IMR-90 (cell line): ENCODE results near the gene GABRE. TPM values are rescaled to one million over a fixed set of nuclear protein-coding genes. Genes with fewer than 3 reads are reported as not detected.

Source experiments
- ATAC-seq: fragments of 200-7000 bp; cut with Tn5 transposase; 2 replicates; pipeline ENCODE4 v1.9.1; 2020; ENCODE audit warnings: low read depth, mild to moderate bottlenecking, moderate library complexity
- BruUV-seq: library from RNA; stranded (reverse); fragments of 400-500 nt; replicated peaks from 2 replicates; lab custom pipeline; 2021; lab: Mats Ljungman, UMichigan
- CTCF ChIA-PET: fragments of 300-600 bp; formaldehyde crosslinking; extraction: SDS; loops from one replicate; lab custom pipeline; 2021; ENCODE audit warnings: antibody characterized with exemption; lab: Yijun Ruan, JAX
- POLR2A ChIA-PET: fragments of 300-600 bp; sonication (Branson Sonifier 250); formaldehyde crosslinking; loops from one replicate; lab custom pipeline; 2022; ENCODE audit warnings: antibody characterized with exemption; ENCODE audit not compliant: unreplicated experiment; lab: Charles Lee
- DNase-seq: peaks from one replicate; pipeline ENCODE4 v3.0.0; 2013
- H2AFZ ChIP-seq: replicated peaks from 2 replicates; pipeline ENCODE3; 2013; ENCODE audit warnings: low read length, mild to moderate bottlenecking; ENCODE audit not compliant: poor library complexity
- H2AK5ac ChIP-seq: 2 replicates; pipeline ENCODE4 v1.6.1; 2013; ENCODE audit warnings: low read depth, low read length, inconsistent platforms
- H2AK9ac ChIP-seq: replicated peaks from 2 replicates; pipeline ENCODE3; 2013; ENCODE audit warnings: mild to moderate bottlenecking, low read depth, low read length, moderate library complexity; ENCODE audit not compliant: poor library complexity
- H2BK120ac ChIP-seq: 2 replicates; pipeline ENCODE4 v1.6.1; 2013; ENCODE audit warnings: low read depth, low read length, inconsistent platforms
- H2BK15ac ChIP-seq: 3 replicates; pipeline ENCODE4 v1.6.1; 2013; ENCODE audit warnings: low read depth, low read length, inconsistent platforms
- H2BK20ac ChIP-seq: 2 replicates; pipeline ENCODE4 v1.6.1; 2013; ENCODE audit warnings: low read depth, mild to moderate bottlenecking, inconsistent platforms, low read length, moderate library complexity
- H2BK5ac ChIP-seq: 2 replicates; pipeline ENCODE4 v1.6.1; 2013; ENCODE audit warnings: mild to moderate bottlenecking, low read depth, low read length, inconsistent platforms; ENCODE audit not compliant: poor library complexity, severe bottlenecking
- H3K14ac ChIP-seq: replicated peaks from 2 replicates; pipeline ENCODE4 v1.6.1; 2013; ENCODE audit warnings: low read depth, low read length, inconsistent platforms
- H3K18ac ChIP-seq: 2 replicates; pipeline ENCODE4 v1.6.1; 2013; ENCODE audit warnings: low read depth, low read length, control low read depth
- H3K23ac ChIP-seq: 2 replicates; pipeline ENCODE4 v1.6.1; 2013; ENCODE audit warnings: low read depth, low read length, inconsistent platforms
- H3K27ac ChIP-seq: 2 replicates; pipeline ENCODE4 v1.5.1; 2013; ENCODE audit warnings: mild to moderate bottlenecking, control low read depth, low read length; ENCODE audit not compliant: insufficient read depth
- H3K27me3 ChIP-seq: 2 replicates; pipeline ENCODE4 v1.6.1; 2013; ENCODE audit warnings: low read length; ENCODE audit not compliant: control insufficient read depth, insufficient read depth
- H3K36me3 ChIP-seq: 2 replicates; pipeline ENCODE4 v1.6.1; 2013; ENCODE audit warnings: low read length, mixed read lengths; ENCODE audit not compliant: control insufficient read depth, insufficient read depth
- H3K4ac ChIP-seq: 2 replicates; pipeline ENCODE4 v1.6.1; 2013; ENCODE audit warnings: low read depth, low read length, inconsistent platforms
- H3K4me1 ChIP-seq: 2 replicates; pipeline ENCODE4 v1.6.1; 2013; ENCODE audit warnings: low read length, mixed read lengths; ENCODE audit not compliant: control insufficient read depth, insufficient read depth
- H3K4me2 ChIP-seq: 2 replicates; pipeline ENCODE4 v1.6.1; 2013; ENCODE audit warnings: low read depth, mild to moderate bottlenecking, control low read depth, low read length, moderate library complexity
- H3K4me3 ChIP-seq: 2 replicates; pipeline ENCODE4 v1.5.1; 2013; ENCODE audit warnings: low read depth, mild to moderate bottlenecking, control low read depth, low read length, moderate library complexity; ENCODE audit not compliant: insufficient read depth
- H3K56ac ChIP-seq: 2 replicates; pipeline ENCODE4 v1.6.1; 2013; ENCODE audit warnings: low read length, inconsistent platforms; ENCODE audit not compliant: insufficient read depth; ENCODE audit errors: extremely low read depth
- H3K79me1 ChIP-seq, 2 experiments: 2 replicates each; pipeline ENCODE4 v1.6.1; 2013; ENCODE audit warnings: low read length in 2 of 2, inconsistent platforms in 1 of 2, low read depth in 1 of 2
- H3K9ac ChIP-seq: 2 replicates; pipeline ENCODE4 v1.6.1; 2013; ENCODE audit warnings: low read depth, low read length, control low read depth
- H3K9me1 ChIP-seq: 2 replicates; pipeline ENCODE4 v1.6.1; 2013; ENCODE audit warnings: low read length, inconsistent platforms; ENCODE audit not compliant: insufficient read depth
- H3K9me3 ChIP-seq: 2 replicates; pipeline ENCODE4 v1.6.1; 2013; ENCODE audit warnings: low read length; ENCODE audit not compliant: control insufficient read depth, insufficient read depth
- H4K20me1 ChIP-seq: 2 replicates; pipeline ENCODE4 v1.6.1; 2013; ENCODE audit warnings: low read length, inconsistent platforms; ENCODE audit not compliant: insufficient read depth
- H4K5ac ChIP-seq: 2 replicates; pipeline ENCODE4 v1.6.1; 2013; ENCODE audit warnings: mild to moderate bottlenecking, low read depth, low read length, control low read depth
- H4K8ac ChIP-seq, 2 experiments: 2 replicates each; pipeline ENCODE4 v1.6.1; 2013; ENCODE audit warnings: low read depth in 2 of 2, low read length in 2 of 2, control low read depth in 1 of 2, inconsistent platforms in 1 of 2
- H4K91ac ChIP-seq: 2 replicates; pipeline ENCODE4 v1.6.1; 2013; ENCODE audit warnings: low read depth, low read length, inconsistent platforms; ENCODE audit not compliant: insufficient read depth
- BHLHE40 ChIP-seq: fragments of 150-350 bp; IDR thresholded peaks from 2 replicates; pipeline ENCODE4 v1.6.1; 2016; ENCODE audit warnings: mild to moderate bottlenecking, low read depth, low read length
- CEBPB ChIP-seq: IDR thresholded peaks from 2 replicates; pipeline ENCODE4 v1.6.1; 2012; ENCODE audit warnings: low read depth, low read length, improper control_type of control experiment
- CHD1 ChIP-seq: IDR thresholded peaks from 2 replicates; pipeline ENCODE4 v1.6.1; 2012; ENCODE audit warnings: low read depth, low read length, improper control_type of control experiment
- ELK1 ChIP-seq: fragments of 150-350 bp; IDR thresholded peaks from 2 replicates; pipeline ENCODE4 v1.6.1; 2016; ENCODE audit warnings: low read depth, mild to moderate bottlenecking, low read length, moderate library complexity, borderline replicate concordance
- MAFK ChIP-seq: IDR thresholded peaks from 2 replicates; pipeline ENCODE4 v1.6.1; 2012; ENCODE audit warnings: low read depth, low read length, improper control_type of control experiment
- MAZ ChIP-seq: IDR thresholded peaks from 2 replicates; pipeline ENCODE4 v1.6.1; 2012; ENCODE audit warnings: low read depth, mild to moderate bottlenecking, low read length, improper control_type of control experiment, moderate library complexity, borderline replicate concordance
- MXI1 ChIP-seq: IDR thresholded peaks from 2 replicates; pipeline ENCODE4 v1.6.1; 2012; ENCODE audit warnings: low read depth, mild to moderate bottlenecking, low read length, moderate library complexity, borderline replicate concordance
- NFE2L2 ChIP-seq: fragments of 150-350 bp; IDR thresholded peaks from 2 replicates; pipeline ENCODE4 v1.6.1; 2016; ENCODE audit warnings: low read depth, mild to moderate bottlenecking, low read length
- POLR2A ChIP-seq: IDR thresholded peaks from 2 replicates; pipeline ENCODE4 v1.6.1; 2012; ENCODE audit warnings: mild to moderate bottlenecking, low read depth, low read length
- RAD21 ChIP-seq: IDR thresholded peaks from 2 replicates; pipeline ENCODE4 v1.6.1; 2012; ENCODE audit warnings: low read length, improper control_type of control experiment
- RCOR1 ChIP-seq: IDR thresholded peaks from 2 replicates; pipeline ENCODE4 v1.6.1; 2012; ENCODE audit warnings: mild to moderate bottlenecking, low read length, improper control_type of control experiment; ENCODE audit not compliant: insufficient replicate concordance
- RFX5 ChIP-seq: IDR thresholded peaks from 2 replicates; pipeline ENCODE4 v1.8.0; 2012; ENCODE audit warnings: low read depth, mild to moderate bottlenecking, low read length, moderate library complexity
- WGBS, 2 experiments: methylation state at CpG; one replicate each; pipeline versions ENCODE4 v1.1.5 to v1.1.7; 2013; ENCODE audit warnings: missing lambda C conversion rate in 2 of 2; ENCODE audit not compliant: insufficient read length in 1 of 2; ENCODE audit errors: extremely low coverage in 2 of 2; 5-methylcytosine and 5-hydroxymethylcytosine counted together
- dilution Hi-C: fragments of 300-500 bp; cut with HindIII; formaldehyde crosslinking; loops from one replicate; pipeline ENCODE4 v1.14.3; 2018; ENCODE audit warnings: low sequenced_read_pairs; ENCODE audit not compliant: unreplicated experiment
- in situ Hi-C: fragments of 300-500 bp; cut with MboI; formaldehyde crosslinking; loops from 3 replicates; pipeline ENCODE4 v1.14.3; 2019; ENCODE audit warnings: low sequenced_read_pairs, inconsistent platforms, mixed read lengths
- intact Hi-C: fragments of 100-400 bp; cut with micrococcal nuclease; formaldehyde crosslinking; loops from 2 replicates; pipeline ENCODE4 v1.10.0; 2022
- polyA plus RNA-seq, 3 experiments: library from polyadenylated mRNA; depleted of rRNA; stranded (reverse); fragments of >200 nt; gene quantifications; 2 replicates each; pipeline ENCODE4 v1.2.3, GENCODE V29; 2012; ENCODE audit warnings: low replicate concordance in 1 of 3
- total RNA-seq: library from RNA; depleted of rRNA; stranded (reverse); fragments of >200 nt; gene quantifications from 2 replicates; pipeline ENCODE4 v1.2.3, GENCODE V29; 2012
- TF ChIP-seq, protein P1 (sequence below): fragments of 150-350 bp; IDR thresholded peaks from 2 replicates; pipeline ENCODE4 v1.6.1; 2017; ENCODE audit warnings: mild to moderate bottlenecking, antibody characterized with exemption, low read length, low read depth
- TF ChIP-seq, protein P2 (sequence below): conservative IDR thresholded peaks from 2 replicates; pipeline ENCODE4 v1.5.1; 2012; ENCODE audit warnings: mild to moderate bottlenecking, low read depth, low read length, improper control_type of control experiment

The GABRE gene
- total and polyA plus RNA-seq, 2 of the 4 experiments (the other 2 are of a cell fraction) = 1.3 to 1.6 TPM

DNA sequence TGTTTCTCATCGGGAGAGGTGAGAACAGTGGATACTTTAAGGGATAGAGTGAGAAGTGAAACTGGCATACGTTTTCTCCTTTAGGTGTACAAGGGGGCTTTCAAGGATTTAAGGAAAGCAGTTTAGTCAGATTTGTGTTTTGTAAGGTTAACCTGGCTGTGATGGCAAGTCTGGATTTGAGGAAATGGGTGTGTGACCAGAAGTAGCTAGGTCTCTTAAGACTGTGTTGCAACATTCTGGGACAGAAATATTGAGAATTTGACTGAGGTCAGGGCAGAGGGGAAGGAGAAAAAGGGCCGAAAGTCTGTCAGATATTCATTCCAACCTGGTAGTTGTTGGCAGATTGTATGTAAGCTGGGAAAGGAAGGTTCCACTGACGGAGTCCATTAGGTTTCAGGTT lies 10.4 kb upstream of the GABRE start:
- peaks cover 4% of the 10 kb centered on the region; the same call in 1 of the 2 replicates for H3K9me3 ChIP-seq
- H3K14ac ChIP-seq = no peak overlapping the region
- no peaks in the 10 kb centered on the region for H3K27me3 ChIP-seq
- in situ Hi-C loops (no loop called here), intact Hi-C loops (no loop called here), dilution Hi-C loops (no loop called here)
- no peak overlapping the region for H3K4ac ChIP-seq
- H3K9ac ChIP-seq = no peak overlapping the region
- H3K4me3 ChIP-seq = no peak overlapping the region
- H2BK5ac ChIP-seq = no peak overlapping the region
- H4K91ac ChIP-seq = no peak overlapping the region
- H2BK20ac ChIP-seq = no peak overlapping the region
- no peaks in the 10 kb centered on the region for H3K36me3 ChIP-seq
- no peak overlapping the region for H3K23ac ChIP-seq
- no peak overlapping the region for H2AK9ac ChIP-seq
- POLR2A ChIA-PET = no interaction called here
- TF ChIP-seq MAFK (no peak), BHLHE40 (no peak), CHD1 (no peak), RAD21 (no peak), ELK1 (no peak), MAZ (no peak), NFE2L2 (no peak), POLR2A (no peak), RFX5 (no peak), MXI1 (no peak), RCOR1 (no peak), CEBPB (no peak)
- TF ChIP-seq, protein P1, sequence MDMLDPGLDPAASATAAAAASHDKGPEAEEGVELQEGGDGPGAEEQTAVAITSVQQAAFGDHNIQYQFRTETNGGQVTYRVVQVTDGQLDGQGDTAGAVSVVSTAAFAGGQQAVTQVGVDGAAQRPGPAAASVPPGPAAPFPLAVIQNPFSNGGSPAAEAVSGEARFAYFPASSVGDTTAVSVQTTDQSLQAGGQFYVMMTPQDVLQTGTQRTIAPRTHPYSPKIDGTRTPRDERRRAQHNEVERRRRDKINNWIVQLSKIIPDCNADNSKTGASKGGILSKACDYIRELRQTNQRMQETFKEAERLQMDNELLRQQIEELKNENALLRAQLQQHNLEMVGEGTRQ = no peak
- TF ChIP-seq, protein P2, sequence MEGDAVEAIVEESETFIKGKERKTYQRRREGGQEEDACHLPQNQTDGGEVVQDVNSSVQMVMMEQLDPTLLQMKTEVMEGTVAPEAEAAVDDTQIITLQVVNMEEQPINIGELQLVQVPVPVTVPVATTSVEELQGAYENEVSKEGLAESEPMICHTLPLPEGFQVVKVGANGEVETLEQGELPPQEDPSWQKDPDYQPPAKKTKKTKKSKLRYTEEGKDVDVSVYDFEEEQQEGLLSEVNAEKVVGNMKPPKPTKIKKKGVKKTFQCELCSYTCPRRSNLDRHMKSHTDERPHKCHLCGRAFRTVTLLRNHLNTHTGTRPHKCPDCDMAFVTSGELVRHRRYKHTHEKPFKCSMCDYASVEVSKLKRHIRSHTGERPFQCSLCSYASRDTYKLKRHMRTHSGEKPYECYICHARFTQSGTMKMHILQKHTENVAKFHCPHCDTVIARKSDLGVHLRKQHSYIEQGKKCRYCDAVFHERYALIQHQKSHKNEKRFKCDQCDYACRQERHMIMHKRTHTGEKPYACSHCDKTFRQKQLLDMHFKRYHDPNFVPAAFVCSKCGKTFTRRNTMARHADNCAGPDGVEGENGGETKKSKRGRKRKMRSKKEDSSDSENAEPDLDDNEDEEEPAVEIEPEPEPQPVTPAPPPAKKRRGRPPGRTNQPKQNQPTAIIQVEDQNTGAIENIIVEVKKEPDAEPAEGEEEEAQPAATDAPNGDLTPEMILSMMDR = no peak
- H4K8ac ChIP-seq = no peak overlapping the region
- H3K18ac ChIP-seq = no peak overlapping the region
- WGBS, 2 experiments = no CpG with 5 or more reads among the region's 4 CpGs
- H2AK5ac ChIP-seq = no peak overlapping the region
- H3K56ac ChIP-seq = no peak overlapping the region
- no peaks in the 10 kb centered on the region for H3K79me1 ChIP-seq
- no TSS peak for BruUV-seq
- no peak for ATAC-seq
- no peak overlapping the region for H3K27ac ChIP-seq
- H3K4me2 ChIP-seq = no peak overlapping the region
- no peak overlapping the region for H4K5ac ChIP-seq
- H2BK120ac ChIP-seq = no peak overlapping the region
- H3K9me1 ChIP-seq = no peaks in the 10 kb centered on the region
- CTCF ChIA-PET = interaction anchor here (0.5 kb wide), 1 partner anchor 1766 kb away, joined by 4 read pairs; no protein-coding TSS in a partner anchor
- no peak for DNase-seq
- no peak overlapping the region for H2AFZ ChIP-seq
- no peak overlapping the region for H2BK15ac ChIP-seq
- H4K20me1 ChIP-seq = no peaks in the 10 kb centered on the region
- no peaks in the 10 kb centered on the region; the same call in 1 of the 2 replicates for H3K4me1 ChIP-seq
